ENCODE measurements around the gene ERICH6. TPM values are rescaled to one million over a fixed set of nuclear protein-coding genes. Genes with fewer than 3 reads are reported as not detected.

ERICH6 gene
- total RNA-seq, 2 experiments from 2014 or later = not detected

DNA sequence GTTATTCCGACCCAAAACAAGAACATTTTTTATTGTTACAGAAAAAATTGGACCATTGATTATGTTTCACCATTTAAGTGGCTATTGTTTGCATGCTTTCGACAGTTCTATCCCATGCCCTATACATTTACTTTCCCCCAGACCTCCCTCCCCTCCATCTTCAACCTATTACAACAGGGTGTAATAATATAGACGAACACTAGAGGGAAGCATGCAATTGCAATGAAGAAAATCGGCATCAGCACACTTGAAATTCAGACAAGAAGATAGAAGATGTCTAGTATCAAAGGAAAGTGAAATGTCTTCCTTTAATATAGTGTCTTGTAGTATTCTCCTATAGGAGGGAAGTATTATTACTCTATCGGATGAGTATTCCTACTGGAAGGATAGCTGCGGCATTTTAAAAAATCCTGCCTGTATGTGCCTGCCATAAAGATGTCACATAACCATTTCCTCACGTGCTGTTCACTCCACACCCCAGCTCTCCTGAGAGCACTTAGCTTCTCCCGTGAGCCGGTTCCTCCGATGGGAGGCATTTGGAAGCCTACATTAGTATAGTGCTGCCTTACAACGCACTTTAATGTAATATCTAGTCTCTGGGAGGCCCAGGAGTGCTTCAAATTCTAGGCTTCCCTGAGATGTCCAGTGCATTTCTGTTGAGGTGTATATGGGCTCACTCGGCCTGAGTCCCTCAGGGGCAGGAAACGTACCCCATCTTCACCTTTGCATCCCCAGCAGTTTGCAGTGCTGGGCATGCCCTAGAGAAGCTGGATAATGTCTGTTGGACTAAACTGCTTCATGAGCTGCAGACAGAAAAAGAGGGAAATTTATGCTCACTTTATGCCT, 17.8 kb upstream of the ERICH6 start:
- no peak for DNase-seq
- Mint-ChIP-seq H3K4me1 (ENCODE audit: low read depth) (peaks cover 19% of the 10 kb centered on the region), H3K27ac (no peak overlapping the region), H3K4me3 (no peak overlapping the region), H3K27me3 (no peaks in the 10 kb centered on the region), H3K36me3 (ENCODE audit: low read depth) (no peaks in the 10 kb centered on the region), H3K9me3 (no peaks in the 10 kb centered on the region)
- intact Hi-C loops (cut with micrococcal nuclease) = loop anchor here (1.0 to 5.0 kb wide), 3 partner anchors 17 to 144 kb away; no protein-coding TSS in a partner anchor
- ATAC-seq = peak; percentile 85
- TF ChIP-seq, protein P1, sequence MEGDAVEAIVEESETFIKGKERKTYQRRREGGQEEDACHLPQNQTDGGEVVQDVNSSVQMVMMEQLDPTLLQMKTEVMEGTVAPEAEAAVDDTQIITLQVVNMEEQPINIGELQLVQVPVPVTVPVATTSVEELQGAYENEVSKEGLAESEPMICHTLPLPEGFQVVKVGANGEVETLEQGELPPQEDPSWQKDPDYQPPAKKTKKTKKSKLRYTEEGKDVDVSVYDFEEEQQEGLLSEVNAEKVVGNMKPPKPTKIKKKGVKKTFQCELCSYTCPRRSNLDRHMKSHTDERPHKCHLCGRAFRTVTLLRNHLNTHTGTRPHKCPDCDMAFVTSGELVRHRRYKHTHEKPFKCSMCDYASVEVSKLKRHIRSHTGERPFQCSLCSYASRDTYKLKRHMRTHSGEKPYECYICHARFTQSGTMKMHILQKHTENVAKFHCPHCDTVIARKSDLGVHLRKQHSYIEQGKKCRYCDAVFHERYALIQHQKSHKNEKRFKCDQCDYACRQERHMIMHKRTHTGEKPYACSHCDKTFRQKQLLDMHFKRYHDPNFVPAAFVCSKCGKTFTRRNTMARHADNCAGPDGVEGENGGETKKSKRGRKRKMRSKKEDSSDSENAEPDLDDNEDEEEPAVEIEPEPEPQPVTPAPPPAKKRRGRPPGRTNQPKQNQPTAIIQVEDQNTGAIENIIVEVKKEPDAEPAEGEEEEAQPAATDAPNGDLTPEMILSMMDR (IDR thresholded peaks at IDR 0.05) = peak; percentile 77
- ChIA-PET POLR2A (interaction anchor here (0.7 to 2.3 kb wide), 7 partner anchors 13 to 72 kb away, joined by 3 to 11 read pairs (median 7); no protein-coding TSS in a partner anchor), CTCF (interaction anchor here (0.6 to 3.2 kb wide), 48 partner anchors 11 to 429 kb away, joined by 3 to 52 read pairs (median 4); partner anchors contain the start of genes ERICH6 and SIAH2)

DNA sequence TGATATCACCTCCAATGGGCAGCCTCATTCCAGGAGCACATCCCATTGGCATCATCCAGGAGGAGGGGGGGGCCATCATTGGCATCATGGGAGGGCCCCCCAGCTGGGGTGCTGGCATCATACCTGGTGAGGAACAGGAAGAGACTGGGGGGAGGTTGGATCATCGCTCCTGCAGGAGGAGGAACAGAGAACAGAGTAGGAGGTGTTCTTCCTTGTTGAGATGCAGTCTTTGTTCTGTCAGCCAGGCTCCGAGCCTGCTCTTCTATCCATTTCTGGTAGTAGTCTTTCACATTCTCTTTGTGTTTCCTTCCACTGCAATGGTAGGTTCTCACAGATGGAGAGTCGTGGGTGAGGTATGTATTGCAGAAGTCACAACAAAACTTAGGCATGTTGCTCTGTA, 16.7 kb upstream of the ERICH6 start:
- Mint-ChIP-seq H3K4me1 (ENCODE audit: low read depth) (peaks cover 19% of the 10 kb centered on the region), H3K9me3 (peaks cover 5% of the 10 kb centered on the region), H3K27ac (no peak overlapping the region), H3K27me3 (no peaks in the 10 kb centered on the region), H3K36me3 (ENCODE audit: low read depth) (no peaks in the 10 kb centered on the region), H3K4me3 (no peak overlapping the region)
- ChIA-PET POLR2A (no interaction called here), CTCF (interaction anchor here (0.6 to 3.2 kb wide), 29 partner anchors 12 to 430 kb away, joined by 3 to 52 read pairs (median 4); partner anchors contain the start of genes ERICH6 and SIAH2)
- TF ChIP-seq, protein P1 (IDR thresholded peaks at IDR 0.05) = no peak
- no peak for ATAC-seq
- no peak for DNase-seq
- intact Hi-C loops (cut with micrococcal nuclease) = loop anchor here (5.0 kb wide), 1 partner anchor 67 kb away; no protein-coding TSS in a partner anchor

DNA sequence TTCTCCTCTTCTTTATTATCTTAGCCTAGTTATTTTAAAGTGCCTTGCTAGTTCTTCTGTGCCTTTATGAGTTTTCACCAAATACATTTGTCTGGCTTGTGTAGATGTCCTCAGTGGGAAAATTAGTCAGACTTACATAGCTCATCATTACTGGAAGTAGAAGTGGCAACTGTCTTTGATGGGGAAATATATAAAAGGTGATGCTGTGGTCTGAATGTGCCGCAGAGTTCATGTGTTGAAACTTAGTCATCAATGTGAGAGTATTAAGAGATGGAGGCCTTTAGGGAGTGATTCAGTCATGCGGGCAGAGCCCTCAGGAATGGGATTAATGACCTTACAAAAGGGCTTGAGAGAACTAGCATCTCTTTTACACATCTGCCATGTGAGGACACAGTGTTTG, 6.4 kb upstream of the ERICH6 start:
- Mint-ChIP-seq H3K9me3 (peaks cover 18% of the 10 kb centered on the region), H3K4me3 (no peak overlapping the region), H3K4me1 (ENCODE audit: low read depth) (peaks cover 8% of the 10 kb centered on the region), H3K27me3 (no peaks in the 10 kb centered on the region), H3K27ac (no peak overlapping the region), H3K36me3 (ENCODE audit: low read depth) (peaks cover 31% of the 10 kb centered on the region)
- ATAC-seq (no peak), DNase-seq (no peak)
- ChIA-PET CTCF (interaction anchor here (1.1 kb wide), 1 partner anchor 12 kb away, joined by 3 read pairs; no protein-coding TSS in a partner anchor), POLR2A (no interaction called here)
- TF ChIP-seq, protein P1 (IDR thresholded peaks at IDR 0.05) = no peak
- intact Hi-C loops (cut with micrococcal nuclease) = no loop called here

DNA sequence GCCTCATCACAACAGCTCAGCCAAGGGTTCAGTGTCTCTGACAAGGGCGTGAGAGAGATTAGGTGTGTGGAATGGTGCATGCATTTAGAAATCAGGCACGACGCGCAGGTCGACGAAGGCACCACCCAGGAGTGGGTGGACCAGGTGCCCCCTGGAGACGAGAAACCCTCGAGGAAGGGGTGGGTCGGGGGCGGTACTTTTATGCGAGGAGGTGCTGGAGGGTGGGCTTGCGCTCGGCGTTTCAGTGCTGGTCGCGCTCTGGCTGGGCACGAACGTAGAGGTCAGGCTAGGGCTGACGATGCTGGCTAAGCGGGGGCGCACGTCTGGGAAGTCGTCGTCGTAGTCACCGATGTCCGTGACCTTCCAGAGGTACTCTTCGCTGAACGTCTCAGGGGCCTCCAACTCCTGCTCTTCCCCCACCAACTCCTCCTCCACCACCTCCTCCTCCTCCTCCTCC, 393 bp downstream of the ERICH6 start:
- intact Hi-C loops (cut with micrococcal nuclease) = loop anchor here (5.0 to 10.0 kb wide), 2 partner anchors 101 to 159 kb away; partner anchors contain the start of genes EIF2A, SELENOT and SERP1
- Mint-ChIP-seq H3K27me3 (no peaks in the 10 kb centered on the region), H3K36me3 (ENCODE audit: low read depth) (peaks cover 10% of the 10 kb centered on the region), H3K27ac (peak overlapping the region; percentile 96), H3K4me3 (peak overlapping the region; percentile 91), H3K4me1 (ENCODE audit: low read depth) (peaks cover 37% of the 10 kb centered on the region), H3K9me3 (peaks cover 3% of the 10 kb centered on the region)
- ATAC-seq = peak; percentile 68
- POLR2A ChIA-PET = interaction anchor here (0.6 to 2.9 kb wide), 6 partner anchors 30 to 135 kb away, joined by 3 to 15 read pairs (median 6); partner anchors contain the start of genes SELENOT and SIAH2
- TF ChIP-seq, protein P1 (IDR thresholded peaks at IDR 0.05) = no peak
- CTCF ChIA-PET = interaction anchor here (1.0 to 2.0 kb wide), 3 partner anchors 17 to 383 kb away, joined by 3 to 6 read pairs (median 5); no protein-coding TSS in a partner anchor
- DNase-seq = peak; percentile 62
